HepG2 (cell line): ENCODE measurements around the gene KRTAP10-11. TPM values are rescaled to one million over a fixed set of nuclear protein-coding genes. Genes with fewer than 3 reads are reported as not detected.

Experiments
- ATAC-seq: fragments of 200-7000 bp; cut with Tn5 transposase; 3 replicates; pipeline ENCODE4 v1.9.1; 2020; ENCODE audit warnings: mild to moderate bottlenecking, moderate library complexity
- BruUV-seq: library from RNA; stranded (reverse); fragments of 400-500 nt; replicated peaks from 2 replicates; lab custom pipeline; 2021; lab: Mats Ljungman, UMichigan
- CTCF ChIA-PET: fragments of 300-600 bp; formaldehyde crosslinking; extraction: SDS; loops from one replicate; lab custom pipeline; 2021; ENCODE audit warnings: low total read pairs, inconsistent platforms, low intra/inter-chr PET ratio; lab: Yijun Ruan, JAX
- POLR2A ChIA-PET: fragments of 350-600 bp; sonication (Branson Sonifier 250); formaldehyde crosslinking; loops from one replicate; lab custom pipeline; 2020; ENCODE audit warnings: antibody characterized with exemption, inconsistent platforms; lab: Yijun Ruan, JAX
- DNase-seq: peaks from one replicate; pipeline ENCODE4 v3.0.0-alpha.2; 2015; ENCODE audit warnings: low spot score
- FAIRE-seq: peaks from 3 replicates; lab custom pipeline; 2011; peaks lifted over from hg19 to GRCh38; lab: Jason Lieb, UNC
- H2AFZ ChIP-seq: one replicate; pipeline ENCODE4 v1.6.1; 2011; ENCODE audit warnings: low read length, inconsistent platforms
- H3K27ac ChIP-seq: fragments of 300-600 bp; 3 replicates; pipeline ENCODE4 v1.8.0; 2011; ENCODE audit warnings: mixed run types, mild to moderate bottlenecking, mixed read lengths, low read length, inconsistent platforms; ENCODE audit not compliant: insufficient read depth; ENCODE audit errors: extremely low read length
- H3K27me3 ChIP-seq, 2 experiments: fragments of 200-600 bp in 1 of 2; 2 replicates in 1 of 2; 3 replicates in 1 of 2; pipeline versions ENCODE4 v1.6.0 to v1.8.0; 2011; ENCODE audit warnings: low read length in 2 of 2, mild to moderate bottlenecking in 2 of 2, moderate library complexity in 2 of 2, inconsistent platforms in 1 of 2; ENCODE audit not compliant: insufficient read depth in 2 of 2, control insufficient read depth in 1 of 2
- H3K36me3 ChIP-seq, 2 experiments: fragments of 200-600 bp in 1 of 2; replicated peaks in 1 of 2; 2 replicates in 1 of 2; 3 replicates in 1 of 2; pipeline versions ENCODE4 v1.5.1 to v1.8.0; 2011; ENCODE audit warnings: low read length in 2 of 2, inconsistent platforms in 1 of 2; ENCODE audit not compliant: insufficient read depth in 2 of 2, control insufficient read depth in 1 of 2
- H3K4me1 ChIP-seq: 2 replicates; pipeline ENCODE4 v1.5.1; 2012; ENCODE audit warnings: low read length, inconsistent platforms; ENCODE audit not compliant: insufficient read depth
- H3K4me2 ChIP-seq: 2 replicates; pipeline ENCODE4 v1.6.0; 2011; ENCODE audit warnings: low read depth, low read length, inconsistent platforms
- H3K4me3 ChIP-seq, 3 experiments: fragments of 200-600 bp in 1 of 3; sonication (generic), shearing (Covaris generic) in 1 of 3; replicated peaks in 1 of 3; 2 replicates each; pipeline ENCODE4 v1.5.1; 2011 to 2016; ENCODE audit warnings: low read length in 3 of 3, inconsistent platforms in 2 of 3, low read depth in 2 of 3, mild to moderate bottlenecking in 2 of 3, control low read depth in 1 of 3, mixed read lengths in 1 of 3; ENCODE audit not compliant: insufficient read depth in 1 of 3
- H3K79me2 ChIP-seq: one replicate; pipeline ENCODE4 v1.6.1; 2011; ENCODE audit warnings: low read length, inconsistent platforms; ENCODE audit not compliant: insufficient read depth
- H3K9ac ChIP-seq: 2 replicates; pipeline ENCODE4 v1.6.0; 2011; ENCODE audit warnings: mild to moderate bottlenecking, low read depth, low read length, inconsistent platforms; ENCODE audit not compliant: insufficient read depth
- H3K9me3 ChIP-seq: 2 replicates; pipeline ENCODE4 v1.5.1; 2012; ENCODE audit warnings: mild to moderate bottlenecking, low read length
- H4K20me1 ChIP-seq: 2 replicates; pipeline ENCODE4 v1.6.0; 2011; ENCODE audit warnings: inconsistent platforms, mild to moderate bottlenecking, low read length, moderate library complexity; ENCODE audit not compliant: insufficient read depth
- DNMT1 ChIP-seq: sonication (generic); formaldehyde crosslinking; IDR thresholded peaks from 2 replicates; pipeline ENCODE4 v1.5.1; 2020; ENCODE audit warnings: mild to moderate bottlenecking, missing genetic modification reagents
- FOXC1 ChIP-seq: sonication (generic); formaldehyde crosslinking; IDR thresholded peaks from 2 replicates; pipeline ENCODE4 v1.8.0; 2022; ENCODE audit warnings: mild to moderate bottlenecking, missing genetic modification reagents, borderline replicate concordance
- GTF2F1 ChIP-seq: fragments of 150-350 bp; IDR thresholded peaks from 2 replicates; pipeline ENCODE4 v1.6.1; 2014; ENCODE audit warnings: low read length
- HES4 ChIP-seq: sonication (generic); formaldehyde crosslinking; IDR thresholded peaks from 2 replicates; pipeline ENCODE4 v1.9.0; 2021; ENCODE audit warnings: mild to moderate bottlenecking, missing genetic modification reagents, borderline replicate concordance
- HNRNPK ChIP-seq: fragments of 200-400 bp; formaldehyde crosslinking; IDR thresholded peaks from 2 replicates; pipeline ENCODE4 v1.6.1; 2018; ENCODE audit warnings: low read length, low read depth, moderate library complexity, mild to moderate bottlenecking; ENCODE audit not compliant: poor library complexity, severe bottlenecking
- MAZ ChIP-seq, 2 experiments: sonication (generic) in 1 of 2; formaldehyde crosslinking in 1 of 2; IDR thresholded peaks; 2 replicates each; pipeline versions ENCODE4 v1.5.0 to v1.6.1; 2012 to 2020; ENCODE audit warnings: low read depth in 2 of 2, mild to moderate bottlenecking in 2 of 2, borderline replicate concordance in 1 of 2, improper control_type of control experiment in 1 of 2, low read length in 1 of 2, missing genetic modification reagents in 1 of 2, moderate library complexity in 1 of 2
- RARA ChIP-seq: IDR thresholded peaks from 2 replicates; pipeline ENCODE4 v1.6.1; 2016; ENCODE audit warnings: missing genetic modification reagents, missing compliant biosample characterization
- ZFP36L2 ChIP-seq: sonication (generic); formaldehyde crosslinking; IDR thresholded peaks from 2 replicates; pipeline ENCODE4 v1.4.0; 2020; ENCODE audit warnings: missing genetic modification reagents
- ZNF607 ChIP-seq: sonication (generic); formaldehyde crosslinking; IDR thresholded peaks from 2 replicates; pipeline ENCODE4 v1.5.1; 2020; ENCODE audit warnings: missing genetic modification reagents, mild to moderate bottlenecking, borderline replicate concordance
- WGBS: methylation state at CpG from one replicate; pipeline ENCODE4 v1.1.6; 2017; ENCODE audit warnings: low lambda C conversion rate; 5-methylcytosine and 5-hydroxymethylcytosine counted together
- in situ Hi-C: cut with HindIII; loops from 2 replicates; pipeline ENCODE4 v1.10.0; 2017; ENCODE audit warnings: low pct_unique_long_range_greater_than_20kb; ENCODE audit not compliant: extremely low pct_ligation_motif_present
- intact Hi-C: fragments of 100-400 bp; cut with micrococcal nuclease; formaldehyde crosslinking; loops from one replicate; pipeline ENCODE4 v1.10.0; 2022; ENCODE audit not compliant: unreplicated experiment
- polyA plus RNA-seq, 8 experiments: library from polyadenylated mRNA; depleted of rRNA in 3 of 8; stranded (reverse) in 7 of 8; unstranded in 1 of 8; fragments of >200 nt; fragmentation: Illumina TruSeq in 4 of 8; extraction: Trizol in 4 of 8; gene quantifications; 2 replicates each; pipeline versions ENCODE4 v1.2.1 to v1.2.3, GENCODE V29; 2011 to 2016; ENCODE audit warnings: low read depth in 4 of 8, missing spikeins in 1 of 8, mixed read lengths in 1 of 8; ENCODE audit not compliant: insufficient read depth in 1 of 8
- total RNA-seq, 5 experiments: library from RNA; depleted of rRNA; stranded (reverse); fragments of >200 nt; fragmentation: Illumina TruSeq; extraction: Trizol; gene quantifications; 2 replicates each; pipeline ENCODE4 v1.2.3, GENCODE V29; 2016; ENCODE audit warnings: low read depth in 1 of 5
- TF ChIP-seq, protein P1 (sequence below): sonication (generic); formaldehyde crosslinking; IDR thresholded peaks from 2 replicates; pipeline ENCODE4 v1.8.1; 2022; ENCODE audit warnings: mild to moderate bottlenecking, missing genetic modification reagents
- TF ChIP-seq, protein P2 (sequence below): IDR thresholded peaks from 2 replicates; pipeline ENCODE4 v1.6.1; 2016
- TF ChIP-seq, protein P3 (sequence below): sonication (generic); formaldehyde crosslinking; IDR thresholded peaks from 2 replicates; pipeline ENCODE4 v1.4.0; 2020; ENCODE audit warnings: missing genetic modification reagents

The KRTAP10-11 gene
- total and polyA plus RNA-seq, 2 of the 13 experiments (the other 11 are each of a cell fraction or from before 2014, with no cell fraction given), result not detected

DNA sequence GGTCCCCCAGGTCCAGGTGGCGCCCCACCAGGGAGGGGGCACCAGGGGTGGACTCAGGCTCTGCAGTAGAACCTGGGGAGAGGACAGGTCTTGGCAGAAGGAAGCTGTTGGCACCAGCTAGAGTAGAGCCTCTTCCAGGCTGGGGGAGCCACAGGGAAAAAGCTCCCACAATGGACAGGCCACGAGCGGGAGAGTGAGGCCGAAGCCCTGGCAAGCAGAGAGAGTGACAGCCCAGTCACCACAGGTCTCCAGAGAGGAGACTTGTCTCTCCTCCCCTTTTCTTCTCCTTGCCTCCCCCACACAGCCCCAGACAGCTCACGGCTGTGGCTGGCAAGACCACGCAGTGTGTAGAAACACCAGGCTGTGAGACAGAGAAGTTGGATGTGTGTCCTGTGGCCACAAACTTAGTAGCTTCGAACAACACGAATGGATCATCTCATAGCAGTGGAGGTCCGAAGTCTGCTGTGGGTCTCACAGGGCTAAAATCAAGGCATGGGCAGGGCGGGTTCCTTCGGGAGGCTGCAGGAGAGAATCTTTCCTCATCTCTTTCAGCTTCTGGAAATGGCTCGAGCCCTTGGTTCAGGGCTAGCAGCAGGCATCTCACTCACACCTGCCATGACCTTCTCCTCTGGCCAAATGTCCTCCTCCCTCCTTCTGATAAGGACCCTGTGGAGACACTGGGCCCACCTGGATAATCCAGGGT lies 4.9 kb downstream of the KRTAP10-11 start:
- Histone ChIP-seq H4K20me1 (no peaks in the 10 kb centered on the region), H3K9ac (no peak overlapping the region), H3K4me3 (no peak overlapping the region), H3K9me3 (peaks cover 1% of the 10 kb centered on the region; the same call in 1 of the 2 replicates), H3K4me2 (no peak overlapping the region), H3K27me3 (peaks cover 5 to 40% of the 10 kb centered on the region in 2 experiments; a peak in 4 of 5 replicates), H3K4me1 (no peaks in the 10 kb centered on the region), H2AFZ (no peak overlapping the region), H3K36me3 (no peaks in the 10 kb centered on the region), H3K27ac (no peak overlapping the region), H3K79me2 (no peaks in the 10 kb centered on the region)
- no peak for DNase-seq
- in situ Hi-C loops (no loop called here), intact Hi-C loops (no loop called here)
- POLR2A ChIA-PET, result no interaction called here
- BruUV-seq, result no TSS peak
- ATAC-seq, result no peak
- no peak for FAIRE-seq
- 43% methylated on average over 5 of the region's 12 CpGs for WGBS
- 0 out of 2 replicates have a peak, but pooled peaks have one; percentile 2 for TF ChIP-seq HES4 (CRISPR knock-in tag)
- TF ChIP-seq GTF2F1, result no peak
- CTCF ChIA-PET, result no interaction called here

DNA sequence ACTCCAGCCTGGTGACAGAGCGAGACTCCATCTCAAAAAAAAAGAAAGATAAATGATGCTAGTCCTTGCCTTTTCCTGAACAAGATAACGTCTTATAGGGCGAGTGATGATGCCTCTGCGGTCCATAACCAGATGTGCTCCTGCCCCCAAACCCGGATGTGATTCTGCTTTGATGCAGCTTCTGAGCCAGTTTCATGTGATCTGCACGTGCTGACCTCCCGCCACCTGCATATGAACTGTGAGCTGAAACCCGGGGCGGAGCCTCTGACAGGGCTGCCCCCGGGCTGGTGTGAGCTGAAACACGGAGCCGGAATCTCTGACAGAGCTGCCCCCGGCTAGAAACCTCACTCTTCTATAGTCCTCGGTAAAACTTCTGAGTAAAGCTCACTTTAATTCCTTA lies 6.9 kb downstream of the KRTAP10-11 start:
- BruUV-seq, result no TSS peak
- in situ Hi-C loops (no loop called here), intact Hi-C loops (no loop called here)
- H2AFZ ChIP-seq, result no peak overlapping the region
- no peak for ATAC-seq
- WGBS, result 50% methylated on average over 9 of the region's 14 CpGs
- CTCF ChIA-PET, result no interaction called here
- no peaks in the 10 kb centered on the region for H3K79me2 ChIP-seq
- H3K27me3 ChIP-seq, result peaks cover 3 to 28% of the 10 kb centered on the region in 2 experiments; a peak in 3 of 5 replicates
- H3K4me2 ChIP-seq, result no peak overlapping the region
- H3K4me3 ChIP-seq, result no peak overlapping the region
- H3K9me3 ChIP-seq, result peaks cover 4% of the 10 kb centered on the region; the same call in 1 of the 2 replicates
- no peak for FAIRE-seq
- H3K27ac ChIP-seq, result no peak overlapping the region
- no peak for DNase-seq
- POLR2A ChIA-PET, result no interaction called here
- H3K9ac ChIP-seq, result no peak overlapping the region
- no peaks in the 10 kb centered on the region for H3K36me3 ChIP-seq
- no peaks in the 10 kb centered on the region for H4K20me1 ChIP-seq
- no peaks in the 10 kb centered on the region for H3K4me1 ChIP-seq
- TF ChIP-seq HNRNPK, result no peak
- no peak for TF ChIP-seq DNMT1 (CRISPR knock-in tag)
- TF ChIP-seq, protein P1, sequence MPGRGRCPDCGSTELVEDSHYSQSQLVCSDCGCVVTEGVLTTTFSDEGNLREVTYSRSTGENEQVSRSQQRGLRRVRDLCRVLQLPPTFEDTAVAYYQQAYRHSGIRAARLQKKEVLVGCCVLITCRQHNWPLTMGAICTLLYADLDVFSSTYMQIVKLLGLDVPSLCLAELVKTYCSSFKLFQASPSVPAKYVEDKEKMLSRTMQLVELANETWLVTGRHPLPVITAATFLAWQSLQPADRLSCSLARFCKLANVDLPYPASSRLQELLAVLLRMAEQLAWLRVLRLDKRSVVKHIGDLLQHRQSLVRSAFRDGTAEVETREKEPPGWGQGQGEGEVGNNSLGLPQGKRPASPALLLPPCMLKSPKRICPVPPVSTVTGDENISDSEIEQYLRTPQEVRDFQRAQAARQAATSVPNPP, result no peak
- TF ChIP-seq, protein P2, sequence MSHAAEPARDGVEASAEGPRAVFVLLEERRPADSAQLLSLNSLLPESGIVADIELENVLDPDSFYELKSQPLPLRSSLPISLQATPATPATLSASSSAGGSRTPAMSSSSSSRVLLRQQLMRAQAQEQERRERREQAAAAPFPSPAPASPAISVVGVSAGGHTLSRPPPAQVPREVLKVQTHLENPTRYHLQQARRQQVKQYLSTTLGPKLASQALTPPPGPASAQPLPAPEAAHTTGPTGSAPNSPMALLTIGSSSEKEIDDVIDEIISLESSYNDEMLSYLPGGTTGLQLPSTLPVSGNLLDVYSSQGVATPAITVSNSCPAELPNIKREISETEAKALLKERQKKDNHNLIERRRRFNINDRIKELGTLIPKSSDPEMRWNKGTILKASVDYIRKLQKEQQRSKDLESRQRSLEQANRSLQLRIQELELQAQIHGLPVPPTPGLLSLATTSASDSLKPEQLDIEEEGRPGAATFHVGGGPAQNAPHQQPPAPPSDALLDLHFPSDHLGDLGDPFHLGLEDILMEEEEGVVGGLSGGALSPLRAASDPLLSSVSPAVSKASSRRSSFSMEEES, result 0 out of 2 replicates have a peak, but pooled peaks have one; percentile 46
- TF ChIP-seq MAZ (IDR thresholded peaks at IDR 0.05; ENCODE audit: borderline replicate concordance, low read depth, low read length), result no peak
- TF ChIP-seq MAZ (CRISPR knock-in tag; IDR thresholded peaks at IDR 0.05; ENCODE audit: low read depth), result 0 out of 2 replicates have a peak, but pooled peaks have one; percentile 29
- TF ChIP-seq ZFP36L2 (CRISPR knock-in tag), result no peak
- peak; percentile 41 for TF ChIP-seq RARA (CRISPR knock-in tag)
- TF ChIP-seq ZNF607 (CRISPR knock-in tag), result no peak
- TF ChIP-seq, protein P3, sequence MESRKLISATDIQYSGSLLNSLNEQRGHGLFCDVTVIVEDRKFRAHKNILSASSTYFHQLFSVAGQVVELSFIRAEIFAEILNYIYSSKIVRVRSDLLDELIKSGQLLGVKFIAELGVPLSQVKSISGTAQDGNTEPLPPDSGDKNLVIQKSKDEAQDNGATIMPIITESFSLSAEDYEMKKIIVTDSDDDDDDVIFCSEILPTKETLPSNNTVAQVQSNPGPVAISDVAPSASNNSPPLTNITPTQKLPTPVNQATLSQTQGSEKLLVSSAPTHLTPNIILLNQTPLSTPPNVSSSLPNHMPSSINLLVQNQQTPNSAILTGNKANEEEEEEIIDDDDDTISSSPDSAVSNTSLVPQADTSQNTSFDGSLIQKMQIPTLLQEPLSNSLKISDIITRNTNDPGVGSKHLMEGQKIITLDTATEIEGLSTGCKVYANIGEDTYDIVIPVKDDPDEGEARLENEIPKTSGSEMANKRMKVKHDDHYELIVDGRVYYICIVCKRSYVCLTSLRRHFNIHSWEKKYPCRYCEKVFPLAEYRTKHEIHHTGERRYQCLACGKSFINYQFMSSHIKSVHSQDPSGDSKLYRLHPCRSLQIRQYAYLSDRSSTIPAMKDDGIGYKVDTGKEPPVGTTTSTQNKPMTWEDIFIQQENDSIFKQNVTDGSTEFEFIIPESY (CRISPR knock-in tag), result no peak
- no peak for TF ChIP-seq FOXC1 (CRISPR knock-in tag)
